ENCODE data around the gene VAMP4.

DNA sequence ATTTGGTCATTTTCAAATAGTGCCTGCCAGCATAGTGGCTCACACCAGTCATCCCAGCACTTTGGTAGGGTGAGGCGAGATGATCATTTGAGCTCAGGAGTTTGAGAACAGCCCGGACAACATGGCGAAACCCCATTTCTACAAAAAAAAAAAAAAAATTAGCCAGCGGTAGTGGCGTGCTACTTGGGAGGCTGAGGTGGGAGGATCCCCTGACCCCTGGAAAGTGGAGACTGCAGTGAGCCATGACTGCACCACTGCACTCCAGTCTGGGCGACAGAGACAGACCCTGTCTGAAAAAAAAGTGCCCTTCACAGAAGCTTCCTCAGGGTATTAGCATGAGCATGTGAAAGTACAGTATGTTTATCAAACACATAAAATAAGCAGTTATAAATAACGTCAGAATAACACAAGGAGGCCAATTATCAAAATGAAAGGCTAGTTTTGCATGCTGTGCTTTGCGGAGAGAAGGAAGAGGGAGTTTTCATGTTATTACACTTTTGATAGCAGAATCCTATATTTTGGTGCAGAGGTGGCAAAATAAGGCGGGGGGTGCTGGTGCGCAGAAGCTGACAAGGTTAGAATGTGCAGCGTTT is 38.8 kb upstream of the VAMP4 start:
- TF ChIP-seq, protein P1, sequence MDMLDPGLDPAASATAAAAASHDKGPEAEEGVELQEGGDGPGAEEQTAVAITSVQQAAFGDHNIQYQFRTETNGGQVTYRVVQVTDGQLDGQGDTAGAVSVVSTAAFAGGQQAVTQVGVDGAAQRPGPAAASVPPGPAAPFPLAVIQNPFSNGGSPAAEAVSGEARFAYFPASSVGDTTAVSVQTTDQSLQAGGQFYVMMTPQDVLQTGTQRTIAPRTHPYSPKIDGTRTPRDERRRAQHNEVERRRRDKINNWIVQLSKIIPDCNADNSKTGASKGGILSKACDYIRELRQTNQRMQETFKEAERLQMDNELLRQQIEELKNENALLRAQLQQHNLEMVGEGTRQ (IDR thresholded peaks at IDR 0.05; ENCODE audit: borderline replicate concordance, low read depth, low read length) = no peak
- TF ChIP-seq SMARCA5 (IDR thresholded peaks at IDR 0.05) (no peak), POLR2A (IDR thresholded peaks at IDR 0.05; ENCODE audit: low read depth, low read length) (no peak), TCF3 (IDR thresholded peaks at IDR 0.05; ENCODE audit: borderline replicate concordance, insufficient read depth, low read depth, low read length) (no peak), POLR2AphosphoS5 (IDR thresholded peaks at IDR 0.05; ENCODE audit: low read length) (no peak)
- TF ChIP-seq, protein P2, sequence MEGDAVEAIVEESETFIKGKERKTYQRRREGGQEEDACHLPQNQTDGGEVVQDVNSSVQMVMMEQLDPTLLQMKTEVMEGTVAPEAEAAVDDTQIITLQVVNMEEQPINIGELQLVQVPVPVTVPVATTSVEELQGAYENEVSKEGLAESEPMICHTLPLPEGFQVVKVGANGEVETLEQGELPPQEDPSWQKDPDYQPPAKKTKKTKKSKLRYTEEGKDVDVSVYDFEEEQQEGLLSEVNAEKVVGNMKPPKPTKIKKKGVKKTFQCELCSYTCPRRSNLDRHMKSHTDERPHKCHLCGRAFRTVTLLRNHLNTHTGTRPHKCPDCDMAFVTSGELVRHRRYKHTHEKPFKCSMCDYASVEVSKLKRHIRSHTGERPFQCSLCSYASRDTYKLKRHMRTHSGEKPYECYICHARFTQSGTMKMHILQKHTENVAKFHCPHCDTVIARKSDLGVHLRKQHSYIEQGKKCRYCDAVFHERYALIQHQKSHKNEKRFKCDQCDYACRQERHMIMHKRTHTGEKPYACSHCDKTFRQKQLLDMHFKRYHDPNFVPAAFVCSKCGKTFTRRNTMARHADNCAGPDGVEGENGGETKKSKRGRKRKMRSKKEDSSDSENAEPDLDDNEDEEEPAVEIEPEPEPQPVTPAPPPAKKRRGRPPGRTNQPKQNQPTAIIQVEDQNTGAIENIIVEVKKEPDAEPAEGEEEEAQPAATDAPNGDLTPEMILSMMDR (IDR thresholded peaks at IDR 0.05 in 2 of 3, conservative IDR thresholded peaks at IDR 0.05 in 1 of 3; ENCODE audit: control insufficient read depth in 2 of 3, extremely low read depth in 1 of 3, insufficient read depth in 1 of 3, low read depth in 3 of 3, low read length in 3 of 3) = no peak
